Right lobe of liver (tissue), 6 donors: ENCODE measurements around the gene TSBP1. TPM values are rescaled to one million over a fixed set of nuclear protein-coding genes. Genes with fewer than 3 reads are reported as not detected.

ENCODE experiments used
- ATAC-seq, 4 donors: fragments of 200-7000 bp; cut with Tn5 transposase; one replicate each; pipeline ENCODE4 v1.9.1; 2020; ENCODE audit warnings: mild to moderate bottlenecking in 4 of 4, moderate library complexity in 4 of 4
- DNase-seq, 3 donors: peaks; one replicate each; pipeline ENCODE4 v3.0.0-alpha.2; 2020
- H3K27ac ChIP-seq, 3 donors: fragments of 200-600 bp; one replicate each; pipeline ENCODE4 v1.8.0; 2022
- H3K27me3 ChIP-seq, 2 donors: fragments of 200-600 bp; one replicate each; pipeline ENCODE4 v1.8.0; 2022
- H3K36me3 ChIP-seq, 4 donors: fragments of 200-600 bp; sonication (generic) in 1 of 4; one replicate each; pipeline versions ENCODE4 v1.5.1 to v1.8.0; 2017 to 2022; ENCODE audit warnings: control low read depth in 1 of 4
- H3K4me1 ChIP-seq, 4 donors: fragments of 200-600 bp; sonication (generic) in 1 of 4; one replicate each; pipeline versions ENCODE4 v1.5.1 to v1.8.0; 2017 to 2022; ENCODE audit warnings: control low read depth in 1 of 4
- H3K4me3 ChIP-seq, 3 donors: fragments of 200-600 bp; one replicate each; pipeline ENCODE4 v1.8.0; 2022
- H3K9me3 ChIP-seq, 4 donors: fragments of 200-600 bp; sonication (generic) in 1 of 4; one replicate each; pipeline versions ENCODE4 v1.5.1 to v1.8.0; 2017 to 2022; ENCODE audit warnings: control low read depth in 1 of 4
- POLR2A ChIP-seq: fragments of 450-650 bp; IDR thresholded peaks from one replicate; pipeline ENCODE4 v1.6.1; 2017; ENCODE audit warnings: antibody characterized with exemption, mild to moderate bottlenecking
- WGBS: methylation state at CpG from one replicate; pipeline ENCODE4 v1.1.6; 2018; ENCODE audit warnings: low coverage, low lambda C conversion rate; ENCODE audit not compliant: insufficient coverage; ENCODE audit errors: missing lambda C conversion rate; 5-methylcytosine and 5-hydroxymethylcytosine counted together
- intact Hi-C, 2 donors: fragments of 100-400 bp; cut with DNase I; formaldehyde crosslinking; loops; one replicate each; pipeline versions ENCODE4 v1.11.2 to v1.14.1; 2022
- total RNA-seq, 6 experiments: library from RNA; depleted of rRNA in 2 of 6; stranded (reverse); fragments of >200 nt in 2 of 6; fragmentation: NEBNext Ultra II Directional in 3 of 6; extraction: Animal tissue kit (Norgen Biotek cat#: 25700) in 3 of 6; gene quantifications; one replicate each; pipeline versions ENCODE4 v1.1.0 to v1.2.4, GENCODE V29; 2016 to 2023
- TF ChIP-seq, protein P1 (sequence below), 4 donors: fragments of 200-600 bp in 3 of 4; fragments of 450-650 bp in 1 of 4; IDR thresholded peaks; one replicate each; pipeline versions ENCODE4 v1.5.1 to v1.8.0; 2016 to 2022; ENCODE audit warnings: antibody characterized with exemption in 4 of 4, mild to moderate bottlenecking in 2 of 4
- donor health status: DM: no; HTN: yes; CAD: no.
- donor health status: DM: no; HTN: no; CAD: no.
- donor health status: DM: no; HTN: no; CAD: no.
- donor health status: DM: no; HTN: yes; CAD: no.
- donor health status: DM: no; HTN: yes; CAD: no.

Gene TSBP1
- total RNA-seq, 6 experiments from 2014 or later, result not detected

DNA sequence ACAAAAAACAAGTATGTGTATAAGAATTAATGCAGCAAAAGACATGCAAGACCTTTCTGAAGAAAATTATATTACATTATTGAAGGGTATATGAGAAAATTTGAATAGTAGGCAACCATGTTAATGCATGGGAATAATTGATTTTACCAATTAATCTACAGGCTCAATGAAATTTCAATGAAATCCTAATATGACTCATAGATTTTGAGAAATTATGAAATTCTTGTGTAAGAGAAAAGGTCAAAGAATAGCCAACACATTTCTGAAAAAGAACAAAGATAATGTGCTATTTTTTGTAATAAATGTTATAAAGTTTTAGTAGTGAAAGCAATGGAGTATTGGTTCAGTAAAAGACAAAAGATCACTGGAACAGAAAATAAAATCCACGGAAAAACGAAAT, 18.4 kb downstream of the TSBP1 start:
- no peak for TF ChIP-seq POLR2A
- TF ChIP-seq, protein P1, sequence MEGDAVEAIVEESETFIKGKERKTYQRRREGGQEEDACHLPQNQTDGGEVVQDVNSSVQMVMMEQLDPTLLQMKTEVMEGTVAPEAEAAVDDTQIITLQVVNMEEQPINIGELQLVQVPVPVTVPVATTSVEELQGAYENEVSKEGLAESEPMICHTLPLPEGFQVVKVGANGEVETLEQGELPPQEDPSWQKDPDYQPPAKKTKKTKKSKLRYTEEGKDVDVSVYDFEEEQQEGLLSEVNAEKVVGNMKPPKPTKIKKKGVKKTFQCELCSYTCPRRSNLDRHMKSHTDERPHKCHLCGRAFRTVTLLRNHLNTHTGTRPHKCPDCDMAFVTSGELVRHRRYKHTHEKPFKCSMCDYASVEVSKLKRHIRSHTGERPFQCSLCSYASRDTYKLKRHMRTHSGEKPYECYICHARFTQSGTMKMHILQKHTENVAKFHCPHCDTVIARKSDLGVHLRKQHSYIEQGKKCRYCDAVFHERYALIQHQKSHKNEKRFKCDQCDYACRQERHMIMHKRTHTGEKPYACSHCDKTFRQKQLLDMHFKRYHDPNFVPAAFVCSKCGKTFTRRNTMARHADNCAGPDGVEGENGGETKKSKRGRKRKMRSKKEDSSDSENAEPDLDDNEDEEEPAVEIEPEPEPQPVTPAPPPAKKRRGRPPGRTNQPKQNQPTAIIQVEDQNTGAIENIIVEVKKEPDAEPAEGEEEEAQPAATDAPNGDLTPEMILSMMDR (IDR thresholded peaks at IDR 0.05), result no peak
- Histone ChIP-seq H3K9me3 (no peaks in the 10 kb centered on the region), H3K4me3 (no peak overlapping the region), H3K27ac (no peak overlapping the region), H3K4me1 (no peaks in the 10 kb centered on the region), H3K36me3 (no peaks in the 10 kb centered on the region), H3K27me3 (no peaks in the 10 kb centered on the region)
- intact Hi-C loops, result no loop called here
- DNase-seq, result no peak
- 54% methylated on average over 2 of the region's 2 CpGs for WGBS
- ATAC-seq, result no peak

DNA sequence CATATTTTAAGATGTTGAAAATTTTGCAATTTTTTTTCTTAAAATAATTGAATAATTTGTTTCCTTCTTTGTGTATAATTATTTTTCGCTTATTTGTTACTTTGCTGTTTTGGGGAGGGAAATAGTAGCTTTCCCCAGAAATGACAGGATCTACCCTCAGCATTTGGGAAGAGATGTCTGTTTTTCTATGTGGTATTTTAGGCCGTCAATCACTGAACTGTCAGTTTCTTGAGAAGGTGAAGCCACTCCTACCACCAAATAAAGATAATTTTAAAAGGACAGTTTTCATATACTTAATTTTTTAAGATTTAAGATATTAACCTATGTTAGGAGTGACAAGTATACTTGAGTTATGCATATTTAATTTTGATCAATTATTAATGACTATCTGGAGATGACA, 31.5 kb downstream of the TSBP1 start:
- DNase-seq, result no peak
- TF ChIP-seq, protein P1 (IDR thresholded peaks at IDR 0.05), result no peak
- no peak for TF ChIP-seq POLR2A
- intact Hi-C loops, result no loop called here
- H3K9me3 ChIP-seq, result no peaks in the 10 kb centered on the region
- no peak overlapping the region for H3K27ac ChIP-seq
- no peaks in the 10 kb centered on the region for H3K27me3 ChIP-seq
- H3K36me3 ChIP-seq, result no peaks in the 10 kb centered on the region
- no peak overlapping the region for H3K4me3 ChIP-seq
- no peak for ATAC-seq
- 45% methylated on average over 2 of the region's 2 CpGs for WGBS
- no peaks in the 10 kb centered on the region for H3K4me1 ChIP-seq

DNA sequence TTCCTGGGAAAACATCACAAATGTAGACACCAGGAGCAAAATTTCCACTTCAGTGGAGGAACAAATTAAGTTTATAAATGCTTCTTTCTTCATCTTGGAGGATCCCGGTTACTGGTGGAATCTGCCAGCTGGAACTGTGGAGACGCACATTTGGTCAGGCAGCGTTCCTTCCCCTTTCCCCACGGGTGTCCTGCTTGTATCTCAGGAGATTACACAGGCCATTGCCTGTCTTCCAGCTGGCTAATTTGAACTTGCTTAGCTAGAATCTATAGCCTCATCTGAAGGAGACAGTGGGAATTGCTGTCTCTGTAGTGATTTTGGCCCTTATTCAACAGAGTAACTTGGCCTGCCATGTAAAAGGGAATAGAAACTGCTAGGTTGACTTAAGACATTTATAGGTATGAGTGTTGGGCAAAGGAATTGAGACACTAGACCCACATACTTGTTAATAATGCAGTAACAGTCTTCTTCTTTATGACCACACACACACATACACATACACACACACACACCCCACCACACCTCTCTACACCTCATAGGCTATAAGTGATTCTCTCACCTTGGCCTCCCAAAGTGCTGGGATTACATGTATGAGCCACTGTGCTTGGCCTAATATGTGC, 34.4 kb downstream of the TSBP1 start:
- H3K9me3 ChIP-seq, result no peaks in the 10 kb centered on the region
- no peak for DNase-seq
- H3K27ac ChIP-seq, result no peak overlapping the region
- intact Hi-C loops, result no loop called here
- H3K36me3 ChIP-seq, result no peaks in the 10 kb centered on the region
- no peak overlapping the region for H3K4me3 ChIP-seq
- no peaks in the 10 kb centered on the region for H3K4me1 ChIP-seq
- no peak for ATAC-seq
- no peak for TF ChIP-seq POLR2A
- TF ChIP-seq, protein P1 (IDR thresholded peaks at IDR 0.05), result no peak
- 46% methylated on average over 4 of the region's 4 CpGs for WGBS
- H3K27me3 ChIP-seq, result no peaks in the 10 kb centered on the region

DNA sequence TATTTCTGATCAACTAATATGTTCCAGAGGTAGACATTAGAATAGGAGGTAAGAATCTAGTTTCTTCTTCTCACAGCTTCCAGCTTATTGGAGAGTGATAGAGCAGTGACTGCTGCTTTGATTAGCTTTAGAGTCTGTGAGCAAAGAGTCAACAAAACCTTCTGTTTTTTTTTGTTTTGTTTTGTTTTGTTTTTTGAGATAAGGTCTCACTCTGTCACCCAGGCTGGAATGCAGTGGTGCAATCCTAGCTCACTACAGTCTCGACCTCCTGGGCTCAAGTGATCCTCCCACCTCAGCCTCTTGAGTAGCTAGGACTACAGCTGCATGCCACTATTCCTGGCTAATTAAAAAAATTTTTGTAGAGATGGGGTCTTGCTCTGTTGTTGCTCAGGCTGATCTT, 39.3 kb downstream of the TSBP1 start:
- no peaks in the 10 kb centered on the region for H3K9me3 ChIP-seq
- intact Hi-C loops, result no loop called here
- WGBS, result 33% methylated on average over 1 of the region's 1 CpG
- TF ChIP-seq POLR2A, result no peak
- TF ChIP-seq, protein P1 (IDR thresholded peaks at IDR 0.05), result no peak
- DNase-seq, result no peak
- H3K4me3 ChIP-seq, result no peak overlapping the region
- no peak overlapping the region for H3K27ac ChIP-seq
- no peaks in the 10 kb centered on the region for H3K4me1 ChIP-seq
- H3K27me3 ChIP-seq, result no peaks in the 10 kb centered on the region
- H3K36me3 ChIP-seq, result no peaks in the 10 kb centered on the region
- no peak for ATAC-seq

DNA sequence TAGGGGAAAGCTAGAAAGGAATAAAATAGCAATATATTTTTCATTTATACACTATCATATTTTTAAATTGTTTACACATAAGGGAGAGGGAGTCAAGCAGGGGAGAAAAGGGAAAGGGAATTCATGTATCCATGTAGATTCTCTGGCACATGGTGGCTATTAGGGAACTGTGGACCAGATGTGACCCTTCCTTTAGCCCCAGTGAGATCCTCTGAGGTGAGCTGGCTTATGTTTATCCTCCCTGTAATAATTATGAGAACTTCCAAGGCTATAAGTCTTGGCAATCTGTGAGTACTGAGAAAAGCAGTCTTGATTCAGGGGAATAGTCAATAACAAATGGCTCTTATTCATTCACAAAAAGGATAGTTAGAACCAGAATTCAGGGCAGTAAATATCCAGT, 42.6 kb downstream of the TSBP1 start:
- Histone ChIP-seq H3K9me3 (no peaks in the 10 kb centered on the region), H3K27ac (no peak overlapping the region), H3K36me3 (no peaks in the 10 kb centered on the region), H3K4me3 (no peak overlapping the region), H3K27me3 (no peaks in the 10 kb centered on the region), H3K4me1 (no peaks in the 10 kb centered on the region)
- intact Hi-C loops, result no loop called here
- ATAC-seq, result no peak
- TF ChIP-seq, protein P1 (IDR thresholded peaks at IDR 0.05), result no peak
- TF ChIP-seq POLR2A, result no peak
- no peak for DNase-seq
